DOHH2 (cell line): ENCODE results near the gene TTC28.

ENCODE experiments used
- CTCF ChIP-seq: fragments of 200-600 bp; sonication (generic); IDR thresholded peaks from one replicate; pipeline ENCODE4 v1.5.1; 2014; ENCODE audit warnings: antibody characterized with exemption, mild to moderate bottlenecking, low read depth, low read length; ENCODE audit not compliant: poor library complexity, severe bottlenecking
- EZH2phosphoT487 ChIP-seq: fragments of 200-600 bp; sonication (generic); IDR thresholded peaks from 2 replicates; pipeline ENCODE4 v1.6.1; 2017; ENCODE audit warnings: borderline replicate concordance, mild to moderate bottlenecking, antibody characterized with exemption, low read length, moderate library complexity, mixed read lengths

GRCh38 chr22:28269277-28269676 lies 410.4 kb downstream of the TTC28 start:
- no peak for TF ChIP-seq CTCF
- TF ChIP-seq EZH2phosphoT487 = no peak
